ENCODE data around the gene ZFYVE9. TPM values are rescaled to one million over a fixed set of nuclear protein-coding genes. Genes with fewer than 3 reads are reported as not detected.
"Not testable (repeated sequence)": the region's sequence is repeated elsewhere in the genome, so short reads cannot be mapped to it uniquely, and the experiment has no call there.

ZFYVE9 gene
- total and polyA plus RNA-seq, 11 donors = 3.6 to 19.2 (median 16.7) TPM

DNA sequence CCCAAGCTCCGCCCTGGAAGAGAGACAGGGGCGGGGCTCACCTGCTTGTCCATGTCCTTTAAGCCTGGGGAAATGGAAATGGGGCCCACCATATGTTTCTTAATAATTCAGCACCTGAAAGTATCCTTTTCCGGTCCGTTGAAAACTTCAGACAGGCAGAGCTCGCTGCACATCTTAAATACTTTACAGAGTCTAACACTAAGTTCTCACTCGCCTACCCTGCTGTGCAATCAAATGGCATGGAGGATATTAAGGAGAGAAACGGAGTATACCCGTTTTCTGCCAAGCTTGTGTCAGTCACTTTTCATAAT, 224.6 kb downstream of the ZFYVE9 start:
- intact Hi-C loops (cut with DNase I) = loop anchor here in 4 of 10 donors (2.0 to 10.0 kb wide), 5 partner anchors 36 to 331 kb away; partner anchors contain the start of genes ORC1 (in 4 of the 4), PRPF38A (in 4 of the 4), COA7 (in 1 of the 4) and ZFYVE9 (in 1 of the 4)
- WGBS, 4 donors = 14 to 24% (median 16%) methylated on average over 6 to 8 of the region's 8 CpGs

DNA sequence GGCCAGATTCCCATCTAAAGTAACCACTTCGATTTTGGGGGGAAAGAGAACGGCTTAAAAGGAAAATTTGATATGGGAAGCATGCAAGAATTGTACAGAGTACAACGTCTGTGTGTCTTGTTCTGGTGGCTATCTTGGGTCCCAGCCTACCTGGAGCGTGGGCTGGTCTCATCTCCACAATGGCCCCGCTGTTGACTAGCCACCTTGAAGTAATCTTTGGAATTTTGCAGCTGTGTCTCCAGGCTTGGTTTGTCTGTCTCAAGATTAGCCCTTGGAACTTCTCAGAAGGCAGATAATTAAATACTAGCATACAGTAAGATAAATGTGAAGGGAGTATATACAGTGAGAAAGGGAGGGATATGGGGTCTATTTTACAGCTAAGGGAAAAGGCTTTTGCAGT, 225.4 kb downstream of the ZFYVE9 start:
- ATAC-seq = no peak
- WGBS, 4 donors = 82 to 88% (median 84%) methylated on average over 5 of the region's 5 CpGs
- no peak for DNase-seq
- H3K4me3 ChIP-seq = no peak overlapping the region
- TF ChIP-seq, protein P1, sequence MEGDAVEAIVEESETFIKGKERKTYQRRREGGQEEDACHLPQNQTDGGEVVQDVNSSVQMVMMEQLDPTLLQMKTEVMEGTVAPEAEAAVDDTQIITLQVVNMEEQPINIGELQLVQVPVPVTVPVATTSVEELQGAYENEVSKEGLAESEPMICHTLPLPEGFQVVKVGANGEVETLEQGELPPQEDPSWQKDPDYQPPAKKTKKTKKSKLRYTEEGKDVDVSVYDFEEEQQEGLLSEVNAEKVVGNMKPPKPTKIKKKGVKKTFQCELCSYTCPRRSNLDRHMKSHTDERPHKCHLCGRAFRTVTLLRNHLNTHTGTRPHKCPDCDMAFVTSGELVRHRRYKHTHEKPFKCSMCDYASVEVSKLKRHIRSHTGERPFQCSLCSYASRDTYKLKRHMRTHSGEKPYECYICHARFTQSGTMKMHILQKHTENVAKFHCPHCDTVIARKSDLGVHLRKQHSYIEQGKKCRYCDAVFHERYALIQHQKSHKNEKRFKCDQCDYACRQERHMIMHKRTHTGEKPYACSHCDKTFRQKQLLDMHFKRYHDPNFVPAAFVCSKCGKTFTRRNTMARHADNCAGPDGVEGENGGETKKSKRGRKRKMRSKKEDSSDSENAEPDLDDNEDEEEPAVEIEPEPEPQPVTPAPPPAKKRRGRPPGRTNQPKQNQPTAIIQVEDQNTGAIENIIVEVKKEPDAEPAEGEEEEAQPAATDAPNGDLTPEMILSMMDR (IDR thresholded peaks at IDR 0.05) = no peak
- TF ChIP-seq POLR2A (IDR thresholded peaks at IDR 0.05) = no peak
- intact Hi-C loops (cut with DNase I) = loop anchor here in 4 of 10 donors (2.0 to 10.0 kb wide), 5 partner anchors 35 to 330 kb away; partner anchors contain the start of genes ORC1 (in 4 of the 4), PRPF38A (in 4 of the 4), COA7 (in 1 of the 4) and ZFYVE9 (in 1 of the 4)
- peaks cover 0 to 17% (median 6%) of the 10 kb centered on the region in 9 donors for H3K36me3 ChIP-seq
- no peak overlapping the region for H3K27ac ChIP-seq
- H3K4me1 ChIP-seq = peaks cover 0 to 29% (median 11%) of the 10 kb centered on the region in 12 donors
- no peaks in the 10 kb centered on the region for H3K27me3 ChIP-seq
- H3K9me3 ChIP-seq = no peaks in the 10 kb centered on the region

More for the DNA sequence above, 224.6 kb downstream of the ZFYVE9 start:
- peaks cover 0 to 29% (median 11%) of the 10 kb centered on the region in 12 donors for H3K4me1 ChIP-seq
- ATAC-seq = no peak
- H3K9me3 ChIP-seq = no peaks in the 10 kb centered on the region
- no peak for TF ChIP-seq POLR2A (IDR thresholded peaks at IDR 0.05)
- TF ChIP-seq, protein P1 (IDR thresholded peaks at IDR 0.05) = no peak
- peaks cover 0 to 25% (median 14%) of the 10 kb centered on the region in 9 donors for H3K36me3 ChIP-seq
- H3K27ac ChIP-seq = peak overlapping the region in 11 of 12 donors; percentile 83 to 97 (median 93)
- no peaks in the 10 kb centered on the region for H3K27me3 ChIP-seq
- no peak for DNase-seq
- peak overlapping the region in 11 of 12 donors; percentile 81 to 99 (median 94) for H3K4me3 ChIP-seq

DNA sequence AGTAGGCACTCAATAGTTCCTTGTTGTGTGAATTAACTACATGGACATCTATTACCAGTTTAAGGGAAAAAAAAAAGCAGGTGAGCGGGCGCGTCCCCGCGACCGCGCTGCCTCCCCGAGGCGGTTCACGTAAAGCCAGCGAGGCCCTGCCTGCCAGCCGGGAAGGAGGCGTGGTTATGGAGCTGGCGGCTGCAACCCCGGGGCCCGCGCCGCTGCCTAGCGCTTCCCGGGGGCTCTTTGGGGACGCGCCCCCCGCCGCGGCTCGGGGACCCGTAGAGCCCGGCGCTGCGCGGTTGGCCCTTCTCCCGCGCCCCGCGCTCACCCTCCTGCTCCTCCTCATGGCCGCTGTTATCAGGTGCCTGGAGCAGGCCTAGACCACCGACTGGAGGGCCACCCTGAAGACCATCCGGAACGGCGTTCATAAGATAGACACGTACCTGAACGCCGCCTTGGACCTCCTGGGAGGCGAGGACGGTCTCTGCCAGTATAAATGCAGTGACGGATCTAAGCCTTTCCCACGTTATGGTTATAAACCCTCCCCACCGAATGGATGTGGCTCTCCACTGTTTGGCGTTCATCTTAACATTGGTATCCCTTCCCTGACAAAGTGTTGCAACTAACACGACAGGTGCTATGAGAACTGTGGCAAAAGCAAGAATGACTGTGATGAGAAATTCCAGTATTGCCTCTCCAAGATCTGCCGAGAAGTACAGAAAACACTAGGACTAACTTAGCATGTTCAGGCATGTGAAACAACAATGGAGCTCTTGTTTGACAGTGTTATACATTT, 226.7 kb downstream of the ZFYVE9 start:
- H3K4me1 ChIP-seq = peaks cover 0 to 29% (median 11%) of the 10 kb centered on the region in 12 donors
- WGBS, 4 donors = 8 to 10% (median 9%) methylated on average over 40 to 51 of the region's 51 CpGs
- H3K4me3 ChIP-seq = peak overlapping the region; percentile 0 to 60 (median 48)
- peaks cover 0 to 8% (median 0%) of the 10 kb centered on the region in 9 donors for H3K36me3 ChIP-seq
- TF ChIP-seq POLR2A (IDR thresholded peaks at IDR 0.05) = no peak
- TF ChIP-seq, protein P1 (IDR thresholded peaks at IDR 0.05) = peak in 4 of 12 donors; percentile 4 to 26 (median 14)
- DNase-seq (peak; percentile 39 to 75 (median 50)), ATAC-seq (no peak)
- no peaks in the 10 kb centered on the region for H3K27me3 ChIP-seq
- H3K27ac ChIP-seq = peak overlapping the region in 4 of 12 donors; percentile 14 to 56 (median 40)
- intact Hi-C loops (cut with DNase I) = loop anchor here in 4 of 10 donors (5.0 to 10.0 kb wide), 4 partner anchors 34 to 329 kb away; partner anchors contain the start of genes ORC1 (in 3 of the 4), PRPF38A (in 3 of the 4), COA7 (in 1 of the 4) and ZFYVE9 (in 1 of the 4)
- H3K9me3 ChIP-seq = no peaks in the 10 kb centered on the region

DNA sequence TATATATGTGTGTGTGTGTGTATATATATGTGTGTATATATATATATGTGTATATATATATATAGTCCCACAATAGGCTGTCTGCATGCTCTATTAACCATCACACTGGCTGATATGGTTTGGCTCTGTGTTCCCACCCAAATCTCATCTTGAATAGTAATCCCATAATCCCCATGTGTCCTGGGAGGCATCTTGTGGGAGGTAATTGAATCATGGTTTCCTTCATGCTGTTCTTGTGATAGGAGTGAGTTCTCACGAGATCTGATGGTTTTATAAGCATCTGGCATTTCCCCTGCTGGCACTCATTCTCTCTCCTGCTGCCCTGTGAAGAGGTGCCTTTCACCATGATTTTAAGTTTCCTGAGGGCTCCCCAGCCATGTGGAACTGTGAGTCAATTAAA, 228.0 kb downstream of the ZFYVE9 start:
- not testable (repeated sequence) for ATAC-seq, H3K27ac ChIP-seq, H3K9me3 ChIP-seq, H3K4me3 ChIP-seq, H3K27me3 ChIP-seq, DNase-seq, H3K36me3 ChIP-seq
- WGBS, 4 donors = 52 to 62% (median 53%) methylated on average over 1 of the region's 1 CpG
- intact Hi-C loops (cut with DNase I) = loop anchor here in 4 of 10 donors (5.0 to 10.0 kb wide), 4 partner anchors 32 to 327 kb away; partner anchors contain the start of genes ORC1 (in 3 of the 4), PRPF38A (in 3 of the 4), COA7 (in 1 of the 4) and ZFYVE9 (in 1 of the 4)
- peaks cover 0 to 20% (median 6%) of the 10 kb centered on the region in 12 donors for H3K4me1 ChIP-seq
